IPS-15b (cell line): Measurements from ENCODE around the gene LRCOL1.
"Not testable (repeated sequence)": the region's sequence is repeated elsewhere in the genome, so short reads cannot be mapped to it uniquely, and the experiment has no call there.

Source experiments
- H3K27me3 ChIP-seq: one replicate; pipeline ENCODE4 v1.6.1; 2013; ENCODE audit warnings: low read length; ENCODE audit not compliant: control insufficient read depth, insufficient read depth
- H3K36me3 ChIP-seq: one replicate; pipeline ENCODE4 v1.6.1; 2013; ENCODE audit warnings: low read length; ENCODE audit not compliant: control insufficient read depth, insufficient read depth
- H3K4me1 ChIP-seq: one replicate; pipeline ENCODE4 v1.6.1; 2013; ENCODE audit warnings: mild to moderate bottlenecking, low read length; ENCODE audit not compliant: control insufficient read depth, insufficient read depth
- H3K4me3 ChIP-seq: one replicate; pipeline ENCODE4 v1.5.1; 2013; ENCODE audit warnings: low read depth, low read length
- H3K9ac ChIP-seq: one replicate; pipeline ENCODE4 v1.6.1; 2013; ENCODE audit warnings: low read depth, mild to moderate bottlenecking, low read length
- H3K9me3 ChIP-seq: one replicate; pipeline ENCODE4 v1.6.1; 2013; ENCODE audit warnings: mild to moderate bottlenecking, low read length; ENCODE audit not compliant: control insufficient read depth, insufficient read depth

Gene LRCOL1

DNA sequence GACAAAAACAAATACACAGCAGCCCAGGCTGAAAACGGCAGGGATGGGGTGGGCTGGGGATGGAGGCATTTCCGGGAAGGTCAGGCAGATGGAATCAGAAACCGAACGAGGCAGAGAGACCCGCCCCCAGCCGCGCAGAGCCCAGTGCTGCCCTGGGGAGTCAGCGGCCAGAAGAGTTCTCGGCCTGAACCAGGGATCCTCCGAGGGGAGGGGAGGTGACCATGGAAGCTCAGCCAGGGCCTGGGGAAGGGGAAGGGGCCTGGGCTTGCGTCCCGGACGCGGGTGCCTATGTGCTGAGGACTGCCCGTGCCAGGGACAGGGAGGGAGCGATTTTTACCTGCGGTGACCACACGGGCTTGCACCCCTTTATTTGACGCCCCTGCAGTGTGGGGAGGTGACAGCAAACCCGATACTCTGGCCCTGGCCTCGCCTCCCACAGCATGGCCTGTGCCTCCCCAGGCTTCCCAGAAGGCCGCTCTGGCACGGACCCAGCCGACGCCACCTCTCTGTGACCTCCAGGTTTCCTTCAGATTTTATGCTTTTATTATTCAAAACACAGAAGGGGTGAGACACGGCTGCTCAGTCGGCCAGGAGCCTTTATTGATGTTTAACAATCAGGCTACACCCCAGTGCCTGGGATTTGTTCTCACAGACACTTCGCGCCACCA, 7.7 kb downstream of the LRCOL1 start:
- H3K4me1 ChIP-seq, result no peaks in the 10 kb centered on the region
- no peak overlapping the region for H3K9ac ChIP-seq
- no peaks in the 10 kb centered on the region for H3K36me3 ChIP-seq

DNA sequence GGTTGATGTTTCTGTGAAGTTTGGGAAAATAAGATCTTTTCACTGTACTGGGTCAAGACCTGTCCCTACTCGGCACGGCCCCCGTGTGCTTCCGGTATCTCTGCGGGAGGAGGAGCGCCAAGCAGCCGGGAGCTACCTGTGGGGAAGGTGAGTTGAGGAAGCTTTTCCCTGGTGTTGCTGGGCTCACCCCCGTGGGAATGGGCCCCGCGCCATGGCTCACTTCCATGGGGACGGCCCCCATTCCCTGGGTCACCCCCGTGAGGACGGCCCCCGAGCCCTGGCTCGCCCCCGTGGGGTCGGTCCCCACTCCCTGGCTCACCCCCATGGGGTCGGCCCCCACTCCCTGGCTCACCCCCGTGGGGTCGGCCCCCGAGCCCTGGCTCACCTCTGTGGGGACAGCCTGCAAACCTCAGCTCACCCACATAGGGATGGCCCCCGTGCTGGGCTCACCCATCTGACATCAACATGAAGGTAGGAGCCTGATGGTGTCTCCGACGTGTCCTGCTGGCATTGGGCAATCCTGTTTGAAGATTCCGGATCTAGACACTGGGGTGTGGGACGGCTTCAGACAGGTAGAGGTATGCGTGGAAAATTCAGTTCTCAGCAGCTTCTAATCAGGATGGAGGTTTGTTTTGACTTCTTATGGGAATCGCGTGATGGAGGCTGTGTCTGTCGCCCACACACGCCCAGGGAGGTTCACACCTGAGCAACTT, 9.1 kb downstream of the LRCOL1 start:
- no peaks in the 10 kb centered on the region for H3K9me3 ChIP-seq
- no peak overlapping the region for H3K4me3 ChIP-seq
- H3K9ac ChIP-seq, result no peak overlapping the region
- H3K36me3 ChIP-seq, result no peaks in the 10 kb centered on the region
- H3K27me3 ChIP-seq, result peaks cover 62% of the 10 kb centered on the region
- no peaks in the 10 kb centered on the region for H3K4me1 ChIP-seq

More for the DNA sequence above, 7.7 kb downstream of the LRCOL1 start:
- H3K9me3 ChIP-seq, result no peaks in the 10 kb centered on the region
- H3K4me3 ChIP-seq, result no peak overlapping the region
- peaks cover 64% of the 10 kb centered on the region for H3K27me3 ChIP-seq

DNA sequence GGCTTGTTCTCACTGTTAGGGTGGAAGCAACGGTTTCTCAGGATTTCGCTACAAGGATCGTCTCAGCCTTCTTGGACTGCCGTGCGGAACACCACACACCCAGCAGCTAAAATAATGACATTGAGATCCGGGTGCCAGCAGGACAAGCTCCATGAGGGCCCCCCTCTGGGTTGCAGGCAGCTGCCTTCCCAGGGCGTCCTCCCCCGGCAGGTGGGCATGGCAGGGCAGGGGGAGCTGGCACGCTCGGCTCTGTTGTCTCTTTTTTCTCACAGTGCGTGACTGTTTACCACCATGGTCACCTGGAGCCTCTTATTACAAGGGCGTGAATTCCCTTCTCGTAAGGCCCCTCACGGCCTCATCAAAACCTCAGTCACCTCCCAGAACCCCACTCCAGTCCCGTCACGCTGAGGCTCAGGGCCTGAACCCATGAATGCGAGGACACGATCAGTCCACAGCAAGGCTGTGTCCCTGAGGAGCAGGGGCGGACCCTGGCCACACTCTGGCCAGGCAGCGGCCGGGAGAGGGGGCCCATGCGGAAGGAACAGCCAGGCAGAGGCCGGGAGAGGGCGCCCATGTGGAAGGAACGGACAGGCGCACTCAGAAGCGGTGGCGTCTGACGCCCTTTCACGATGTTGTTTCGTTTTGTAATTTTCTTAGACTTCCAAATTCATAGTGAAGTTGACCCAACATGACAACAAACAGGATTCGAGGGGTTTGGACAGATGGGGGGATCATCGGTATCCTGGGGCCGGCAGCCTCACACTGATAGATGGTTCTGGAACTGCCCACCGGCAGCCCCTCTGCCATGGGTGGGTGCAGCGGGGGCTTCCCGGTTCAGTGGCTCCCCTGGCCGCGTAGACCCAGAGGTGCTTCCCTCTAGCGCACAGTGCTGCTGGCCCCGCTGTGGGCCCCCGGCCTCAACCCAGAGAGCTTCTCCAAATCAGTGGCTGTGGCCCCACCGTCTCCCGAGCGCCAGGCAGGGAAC, 10.0 kb downstream of the LRCOL1 start:
- H3K27me3 ChIP-seq, result peaks cover 69% of the 10 kb centered on the region
- no peaks in the 10 kb centered on the region for H3K9me3 ChIP-seq
- H3K36me3 ChIP-seq, result no peaks in the 10 kb centered on the region
- peak overlapping the region; percentile 13 for H3K4me3 ChIP-seq
- H3K4me1 ChIP-seq, result no peaks in the 10 kb centered on the region
- H3K9ac ChIP-seq, result no peak overlapping the region

DNA sequence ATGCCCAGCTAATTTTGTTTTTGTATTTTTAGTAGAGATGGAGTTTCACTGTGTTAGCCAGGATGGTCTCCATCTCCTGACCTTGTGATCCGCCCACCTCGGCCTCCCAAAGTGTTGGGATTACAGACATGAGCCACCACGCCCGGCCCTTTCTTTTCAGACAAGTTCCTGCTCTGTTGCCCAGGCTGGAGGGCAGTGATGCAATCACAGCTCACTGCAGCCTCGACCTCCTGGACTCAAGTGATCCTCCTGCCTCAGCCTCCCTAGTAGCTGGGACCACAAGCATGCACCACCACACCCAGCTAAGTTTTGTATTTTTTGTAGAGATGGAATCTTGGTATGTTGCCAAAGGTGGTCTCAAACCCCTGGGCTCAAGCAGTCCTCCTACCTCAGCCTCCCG, 10.9 kb downstream of the LRCOL1 start:
- H3K27me3 ChIP-seq, result peaks cover 65% of the 10 kb centered on the region
- H3K4me1 ChIP-seq, H3K4me3 ChIP-seq, H3K36me3 ChIP-seq, H3K9ac ChIP-seq, H3K9me3 ChIP-seq: not testable (repeated sequence)

DNA sequence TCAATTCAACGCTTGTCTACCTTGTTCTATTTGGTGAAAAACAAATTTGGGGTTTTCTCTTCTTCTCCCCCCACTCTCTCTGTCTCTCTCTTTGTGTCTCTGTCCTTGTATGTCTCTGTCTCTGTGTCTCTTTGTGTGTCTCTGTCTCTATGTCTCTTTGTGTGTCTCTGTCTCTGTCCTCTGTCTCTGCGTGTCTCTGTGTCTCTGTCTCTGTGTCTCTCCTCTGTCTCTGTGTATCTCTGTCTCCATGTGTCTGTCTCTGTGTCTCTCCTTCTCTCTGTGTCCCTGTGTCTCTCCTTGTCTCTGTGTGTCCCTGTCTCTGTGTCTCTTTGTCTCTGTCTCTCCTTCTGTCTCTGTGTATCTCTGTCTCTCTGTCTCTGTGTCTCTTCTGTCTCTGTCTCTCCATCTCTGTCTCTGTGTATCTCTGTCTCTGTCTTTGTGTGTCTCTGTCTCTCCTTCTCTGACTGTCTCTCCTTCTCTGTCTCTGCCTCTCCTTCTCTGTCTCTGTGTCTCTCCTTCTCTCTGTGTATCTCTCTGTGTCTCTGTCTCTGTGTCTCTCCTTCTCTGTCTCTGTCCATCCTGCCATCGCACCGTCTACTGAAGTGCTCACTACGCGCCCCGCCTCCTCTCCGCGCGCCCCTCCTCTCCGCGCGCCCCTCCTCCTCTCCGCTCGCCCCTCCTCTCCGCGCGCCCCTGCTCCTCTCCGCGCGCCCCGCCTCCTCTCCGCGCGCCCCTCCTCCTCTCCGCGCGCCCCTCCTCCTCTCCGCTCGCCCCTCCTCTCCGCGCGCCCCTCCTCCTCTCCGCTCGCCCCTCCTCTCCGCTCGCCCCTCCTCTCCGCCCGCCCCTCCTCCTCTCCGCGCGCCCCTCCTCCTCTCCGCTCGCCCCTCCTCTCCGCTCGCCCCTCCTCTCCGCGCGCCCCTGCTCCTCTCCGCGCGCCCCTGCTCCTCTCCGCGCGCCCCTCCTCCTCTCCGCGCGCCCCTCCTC, 12.8 kb downstream of the LRCOL1 start:
- Histone ChIP-seq H3K4me3 (no peak overlapping the region), H3K27me3 (peaks cover 66% of the 10 kb centered on the region), H3K9me3 (no peaks in the 10 kb centered on the region), H3K9ac (no peak overlapping the region), H3K36me3 (no peaks in the 10 kb centered on the region), H3K4me1 (no peaks in the 10 kb centered on the region)

DNA sequence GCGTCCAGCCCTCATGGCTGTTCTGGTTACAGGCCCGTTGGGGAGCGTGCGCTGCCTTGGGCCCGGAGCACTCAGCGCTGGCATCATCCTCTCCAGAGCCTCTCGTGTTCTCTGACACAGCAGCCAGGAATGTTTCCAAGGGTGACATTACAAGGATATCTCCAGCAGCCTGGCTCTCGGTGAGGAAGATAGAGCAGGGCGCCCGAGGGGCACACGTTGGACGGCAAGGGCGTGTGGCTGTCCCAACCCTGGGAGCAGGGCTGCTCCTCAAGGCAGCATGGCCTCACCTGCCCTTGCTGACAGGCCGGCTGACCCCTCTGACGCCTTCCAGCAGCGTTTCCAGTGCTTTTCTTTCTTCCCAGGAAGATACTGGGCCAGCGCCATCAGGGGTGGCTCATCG, 14.4 kb downstream of the LRCOL1 start:
- no peak overlapping the region for H3K4me3 ChIP-seq
- no peaks in the 10 kb centered on the region for H3K36me3 ChIP-seq
- no peaks in the 10 kb centered on the region for H3K4me1 ChIP-seq
- H3K27me3 ChIP-seq, result peaks cover 65% of the 10 kb centered on the region
- no peak overlapping the region for H3K9ac ChIP-seq
- no peaks in the 10 kb centered on the region for H3K9me3 ChIP-seq

DNA sequence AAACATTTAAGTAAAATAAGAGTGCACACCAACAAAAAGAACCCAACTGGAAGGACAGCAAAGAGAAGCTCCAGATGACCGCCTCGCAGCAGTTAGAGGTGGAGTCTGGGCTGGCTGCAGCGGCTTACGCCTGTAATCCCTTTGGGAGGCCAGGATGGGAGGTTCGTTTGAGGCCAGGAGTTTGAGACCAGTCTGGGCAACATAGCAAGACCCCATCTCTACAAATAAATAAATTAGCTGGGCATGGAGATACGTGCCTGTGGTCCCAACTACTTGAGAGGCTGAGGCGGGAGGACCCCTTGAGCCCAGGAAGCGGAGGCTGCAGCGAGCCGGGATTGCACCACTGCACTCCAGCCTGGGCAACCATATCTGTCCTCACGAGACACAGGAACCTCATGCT, 15.2 kb downstream of the LRCOL1 start:
- Histone ChIP-seq H3K4me1 (no peaks in the 10 kb centered on the region), H3K36me3 (no peaks in the 10 kb centered on the region), H3K9me3 (no peaks in the 10 kb centered on the region), H3K27me3 (peaks cover 64% of the 10 kb centered on the region), H3K4me3 (no peak overlapping the region), H3K9ac (no peak overlapping the region)

DNA sequence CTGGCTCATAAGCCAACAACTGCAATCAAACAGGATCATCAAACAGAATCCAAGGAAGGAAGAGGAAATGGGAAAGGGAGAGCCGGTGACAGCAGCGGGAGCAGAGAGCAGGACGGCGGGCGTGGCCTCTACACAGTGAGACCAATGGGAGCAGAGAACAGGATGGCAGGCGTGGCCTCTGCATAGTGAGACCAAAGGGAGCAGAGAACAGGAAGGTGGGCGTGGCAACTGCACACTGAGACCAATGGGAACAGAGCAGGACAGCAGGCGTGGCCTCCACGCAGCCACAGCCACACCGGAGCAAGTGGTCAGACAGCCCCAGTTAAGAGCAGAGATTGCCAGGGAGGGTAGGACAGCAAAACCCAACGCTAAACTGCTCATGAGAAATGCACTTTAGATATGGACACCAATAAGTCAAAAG, 16.4 kb downstream of the LRCOL1 start:
- Histone ChIP-seq H3K9ac (no peak overlapping the region), H3K36me3 (no peaks in the 10 kb centered on the region), H3K27me3 (peaks cover 70% of the 10 kb centered on the region), H3K9me3 (no peaks in the 10 kb centered on the region), H3K4me3 (no peak overlapping the region), H3K4me1 (no peaks in the 10 kb centered on the region)

DNA sequence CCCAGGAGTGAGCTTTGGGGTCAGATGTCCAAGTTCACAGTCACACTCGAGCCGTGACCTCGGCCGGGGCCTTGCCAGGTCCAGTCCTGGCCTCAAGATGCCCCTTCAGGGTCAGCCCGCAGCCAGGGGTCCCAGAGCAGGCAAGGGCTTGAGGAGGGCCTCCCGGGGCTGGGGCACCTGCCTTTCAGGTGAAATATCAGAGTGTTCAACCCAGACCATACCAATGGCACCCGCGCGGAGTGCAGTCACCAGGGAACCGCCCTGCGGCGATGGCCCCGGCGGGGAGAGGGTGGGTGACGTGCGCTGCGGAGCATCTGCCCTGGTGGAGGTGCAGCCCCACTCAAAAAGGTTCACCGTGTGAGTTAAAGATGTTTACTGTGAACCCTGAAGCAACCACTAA, 16.9 kb downstream of the LRCOL1 start:
- Histone ChIP-seq H3K4me3 (no peak overlapping the region), H3K9me3 (no peaks in the 10 kb centered on the region), H3K4me1 (no peaks in the 10 kb centered on the region), H3K36me3 (no peaks in the 10 kb centered on the region), H3K9ac (no peak overlapping the region), H3K27me3 (peaks cover 74% of the 10 kb centered on the region)

DNA sequence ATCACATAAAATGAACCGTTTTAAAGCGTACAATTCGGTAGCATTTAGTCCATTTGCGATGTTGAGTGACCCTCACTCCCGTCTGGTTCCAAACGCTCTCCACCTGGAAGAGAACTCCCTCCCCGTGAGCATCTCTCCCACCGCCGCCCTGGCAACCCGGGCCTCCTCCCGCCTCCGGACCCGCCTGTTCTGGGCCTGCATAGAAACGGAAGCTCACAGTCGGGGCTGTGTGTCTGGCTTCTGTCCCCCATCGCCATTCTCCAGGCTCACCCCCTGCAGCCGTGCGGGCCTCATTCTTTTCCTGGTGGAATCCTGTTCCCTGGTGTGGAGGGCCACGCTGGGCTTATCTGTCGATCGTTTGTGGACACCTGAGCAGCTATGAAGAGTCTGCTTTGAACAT, 17.3 kb downstream of the LRCOL1 start:
- H3K9ac ChIP-seq, result no peak overlapping the region
- peaks cover 78% of the 10 kb centered on the region for H3K27me3 ChIP-seq
- no peaks in the 10 kb centered on the region for H3K4me1 ChIP-seq
- H3K4me3 ChIP-seq, result no peak overlapping the region
- H3K9me3 ChIP-seq, result no peaks in the 10 kb centered on the region
- no peaks in the 10 kb centered on the region for H3K36me3 ChIP-seq
